ENCODE data around the gene CSMD2.

- TF ChIP-seq CTCF (IDR thresholded peaks at IDR 0.05; ENCODE audit: low read depth, low read length) (no peak), EZH2phosphoT487 (IDR thresholded peaks at IDR 0.05; ENCODE audit: low read depth) (no peak)
Observed at GRCh38 chr1:33696311-33696710, 468.7 kb downstream of the CSMD2 start.
